IMR-90 (cell line): ENCODE data around the gene FNDC10.

ENCODE experiments used
- FOS ChIP-seq: fragments of 150-350 bp; IDR thresholded peaks from 2 replicates; pipeline ENCODE4 v1.6.1; 2016; ENCODE audit warnings: low read depth, low read length
- MAFK ChIP-seq: IDR thresholded peaks from 2 replicates; pipeline ENCODE4 v1.6.1; 2012; ENCODE audit warnings: low read depth, low read length, improper control_type of control experiment
- MXI1 ChIP-seq: IDR thresholded peaks from 2 replicates; pipeline ENCODE4 v1.6.1; 2012; ENCODE audit warnings: low read depth, mild to moderate bottlenecking, low read length, moderate library complexity, borderline replicate concordance
- POLR2A ChIP-seq: IDR thresholded peaks from 2 replicates; pipeline ENCODE4 v1.6.1; 2012; ENCODE audit warnings: mild to moderate bottlenecking, low read depth, low read length
- RFX5 ChIP-seq: IDR thresholded peaks from 2 replicates; pipeline ENCODE4 v1.8.0; 2012; ENCODE audit warnings: low read depth, mild to moderate bottlenecking, low read length, moderate library complexity
- SMC3 ChIP-seq: fragments of 150-350 bp; IDR thresholded peaks from 2 replicates; pipeline ENCODE4 v1.6.1; 2016; ENCODE audit warnings: low read depth, mild to moderate bottlenecking, antibody characterized with exemption, low read length, moderate library complexity
- TF ChIP-seq, protein P1 (sequence below): conservative IDR thresholded peaks from 2 replicates; pipeline ENCODE4 v1.5.1; 2012; ENCODE audit warnings: mild to moderate bottlenecking, low read depth, low read length, improper control_type of control experiment

DNA sequence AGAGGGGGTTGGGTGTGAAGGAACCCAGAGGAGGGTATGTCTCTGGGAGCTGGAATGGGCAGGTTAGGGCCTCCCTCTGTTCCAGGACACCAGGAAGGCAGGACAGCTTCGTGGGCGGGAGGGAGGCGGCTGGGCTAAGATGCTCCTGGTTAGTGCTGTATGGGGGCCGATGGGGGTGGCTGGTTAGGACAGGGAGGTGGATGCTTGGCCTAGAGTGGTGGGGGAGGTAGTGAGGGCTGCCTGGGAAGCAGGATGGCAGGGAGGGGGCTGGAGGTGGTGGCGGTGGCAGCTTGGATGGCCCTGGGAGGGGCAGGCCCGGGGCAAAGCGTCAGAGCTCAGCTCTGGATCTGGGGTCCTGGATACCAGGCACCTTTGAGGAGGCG, 25.9 kb upstream of the FNDC10 start:
- TF ChIP-seq, protein P1, sequence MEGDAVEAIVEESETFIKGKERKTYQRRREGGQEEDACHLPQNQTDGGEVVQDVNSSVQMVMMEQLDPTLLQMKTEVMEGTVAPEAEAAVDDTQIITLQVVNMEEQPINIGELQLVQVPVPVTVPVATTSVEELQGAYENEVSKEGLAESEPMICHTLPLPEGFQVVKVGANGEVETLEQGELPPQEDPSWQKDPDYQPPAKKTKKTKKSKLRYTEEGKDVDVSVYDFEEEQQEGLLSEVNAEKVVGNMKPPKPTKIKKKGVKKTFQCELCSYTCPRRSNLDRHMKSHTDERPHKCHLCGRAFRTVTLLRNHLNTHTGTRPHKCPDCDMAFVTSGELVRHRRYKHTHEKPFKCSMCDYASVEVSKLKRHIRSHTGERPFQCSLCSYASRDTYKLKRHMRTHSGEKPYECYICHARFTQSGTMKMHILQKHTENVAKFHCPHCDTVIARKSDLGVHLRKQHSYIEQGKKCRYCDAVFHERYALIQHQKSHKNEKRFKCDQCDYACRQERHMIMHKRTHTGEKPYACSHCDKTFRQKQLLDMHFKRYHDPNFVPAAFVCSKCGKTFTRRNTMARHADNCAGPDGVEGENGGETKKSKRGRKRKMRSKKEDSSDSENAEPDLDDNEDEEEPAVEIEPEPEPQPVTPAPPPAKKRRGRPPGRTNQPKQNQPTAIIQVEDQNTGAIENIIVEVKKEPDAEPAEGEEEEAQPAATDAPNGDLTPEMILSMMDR: no peak
- TF ChIP-seq MXI1 (no peak), RFX5 (no peak), POLR2A (no peak), FOS (no peak), SMC3 (no peak), MAFK (no peak)
